ENCODE data around the gene MAEA. TPM values are rescaled to one million over a fixed set of nuclear protein-coding genes. Genes with fewer than 3 reads are reported as not detected.
"Not testable (repeated sequence)": the region's sequence is repeated elsewhere in the genome, so short reads cannot be mapped to it uniquely, and the experiment has no call there.

Gene MAEA
- total RNA-seq, 1 experiment from 2014 or later = 45.5 TPM

- DNase-seq (ENCODE audit: low read depth, low spot score) = no peak
- in situ Hi-C loops (cut with HindIII; ENCODE audit: low pct_unique_long_range_greater_than_20kb, low sequenced_read_pairs) = no loop called here
These were observed 20.5 kb downstream of the MAEA start for GRCh38 chr4:1310031-1310795.

- DNase-seq (ENCODE audit: low read depth, low spot score) = no peak
- in situ Hi-C loops (cut with HindIII; ENCODE audit: low pct_unique_long_range_greater_than_20kb, low sequenced_read_pairs) = no loop called here
These were observed 21.3 kb downstream of the MAEA start for GRCh38 chr4:1310796-1311631.

- in situ Hi-C loops (cut with HindIII; ENCODE audit: low pct_unique_long_range_greater_than_20kb, low sequenced_read_pairs) = no loop called here
- DNase-seq (ENCODE audit: low read depth, low spot score) = no peak
These were observed 23.3 kb downstream of the MAEA start for GRCh38 chr4:1312821-1313640.

GRCh38 chr4:1315306-1315705, 25.6 kb downstream of the MAEA start:
- in situ Hi-C loops (cut with HindIII; ENCODE audit: low pct_unique_long_range_greater_than_20kb, low sequenced_read_pairs) = no loop called here
- no peak for DNase-seq (ENCODE audit: low read depth, low spot score)

GRCh38 chr4:1315836-1316536, 26.3 kb downstream of the MAEA start:
- in situ Hi-C loops (cut with HindIII; ENCODE audit: low pct_unique_long_range_greater_than_20kb, low sequenced_read_pairs) = no loop called here
- no peak for DNase-seq (ENCODE audit: low read depth, low spot score)

- no peak for DNase-seq (ENCODE audit: low read depth, low spot score)
- in situ Hi-C loops (cut with HindIII; ENCODE audit: low pct_unique_long_range_greater_than_20kb, low sequenced_read_pairs) = no loop called here
These were observed 27.0 kb downstream of the MAEA start for GRCh38 chr4:1316537-1317168.

- DNase-seq (ENCODE audit: low read depth, low spot score) = no peak
- in situ Hi-C loops (cut with HindIII; ENCODE audit: low pct_unique_long_range_greater_than_20kb, low sequenced_read_pairs) = no loop called here
These were observed 27.7 kb downstream of the MAEA start for GRCh38 chr4:1317177-1318045.

GRCh38 chr4:1318046-1318375, 28.3 kb downstream of the MAEA start:
- DNase-seq (ENCODE audit: low read depth, low spot score) = no peak
- in situ Hi-C loops (cut with HindIII; ENCODE audit: low pct_unique_long_range_greater_than_20kb, low sequenced_read_pairs) = no loop called here

GRCh38 chr4:1318488-1319213, 29.0 kb downstream of the MAEA start:
- in situ Hi-C loops (cut with HindIII; ENCODE audit: low pct_unique_long_range_greater_than_20kb, low sequenced_read_pairs) = no loop called here
- peak; percentile 4 for DNase-seq (ENCODE audit: low read depth, low spot score)

- DNase-seq (ENCODE audit: low read depth, low spot score) = no peak
- in situ Hi-C loops (cut with HindIII; ENCODE audit: low pct_unique_long_range_greater_than_20kb, low sequenced_read_pairs) = no loop called here
These were observed 31.8 kb downstream of the MAEA start for GRCh38 chr4:1321486-1321885.

- no peak for DNase-seq (ENCODE audit: low read depth, low spot score)
- in situ Hi-C loops (cut with HindIII; ENCODE audit: low pct_unique_long_range_greater_than_20kb, low sequenced_read_pairs) = no loop called here
These were observed 32.4 kb downstream of the MAEA start for GRCh38 chr4:1321946-1322650.

GRCh38 chr4:1323280-1323634, 33.6 kb downstream of the MAEA start:
- no peak for DNase-seq (ENCODE audit: low read depth, low spot score)
- in situ Hi-C loops (cut with HindIII; ENCODE audit: low pct_unique_long_range_greater_than_20kb, low sequenced_read_pairs) = no loop called here

- in situ Hi-C loops (cut with HindIII; ENCODE audit: low pct_unique_long_range_greater_than_20kb, low sequenced_read_pairs) = no loop called here
- DNase-seq (ENCODE audit: low read depth, low spot score) = no peak
These were observed 34.1 kb downstream of the MAEA start for GRCh38 chr4:1323635-1324442.

- in situ Hi-C loops (cut with HindIII; ENCODE audit: low pct_unique_long_range_greater_than_20kb, low sequenced_read_pairs); DNase-seq (ENCODE audit: low read depth, low spot score): not testable (repeated sequence)
These were observed 34.9 kb downstream of the MAEA start for GRCh38 chr4:1324443-1325175.
